ENCODE results near the gene SH2B2.

Gene SH2B2

DNA sequence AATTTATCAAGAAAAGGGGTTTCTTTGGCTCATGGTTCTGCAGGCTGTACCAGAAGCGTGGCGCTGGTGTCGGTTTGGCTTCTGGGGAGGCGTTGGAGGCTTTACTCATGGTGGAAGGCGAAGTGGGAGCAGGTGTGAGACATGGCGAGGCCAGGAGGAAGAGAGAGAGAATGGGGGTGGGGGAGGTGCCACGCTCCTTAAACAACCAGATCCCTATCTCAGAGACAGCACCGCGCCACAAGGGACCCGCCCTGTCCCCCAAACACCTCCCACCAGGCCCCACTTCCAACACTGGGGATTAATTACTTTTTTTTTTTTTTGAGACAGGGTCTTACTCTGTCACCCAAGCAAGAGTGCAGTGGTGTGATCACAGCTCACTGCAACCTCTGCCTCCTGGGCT is 18.0 kb upstream of the SH2B2 start:
- DNase-seq, result no peak

DNA sequence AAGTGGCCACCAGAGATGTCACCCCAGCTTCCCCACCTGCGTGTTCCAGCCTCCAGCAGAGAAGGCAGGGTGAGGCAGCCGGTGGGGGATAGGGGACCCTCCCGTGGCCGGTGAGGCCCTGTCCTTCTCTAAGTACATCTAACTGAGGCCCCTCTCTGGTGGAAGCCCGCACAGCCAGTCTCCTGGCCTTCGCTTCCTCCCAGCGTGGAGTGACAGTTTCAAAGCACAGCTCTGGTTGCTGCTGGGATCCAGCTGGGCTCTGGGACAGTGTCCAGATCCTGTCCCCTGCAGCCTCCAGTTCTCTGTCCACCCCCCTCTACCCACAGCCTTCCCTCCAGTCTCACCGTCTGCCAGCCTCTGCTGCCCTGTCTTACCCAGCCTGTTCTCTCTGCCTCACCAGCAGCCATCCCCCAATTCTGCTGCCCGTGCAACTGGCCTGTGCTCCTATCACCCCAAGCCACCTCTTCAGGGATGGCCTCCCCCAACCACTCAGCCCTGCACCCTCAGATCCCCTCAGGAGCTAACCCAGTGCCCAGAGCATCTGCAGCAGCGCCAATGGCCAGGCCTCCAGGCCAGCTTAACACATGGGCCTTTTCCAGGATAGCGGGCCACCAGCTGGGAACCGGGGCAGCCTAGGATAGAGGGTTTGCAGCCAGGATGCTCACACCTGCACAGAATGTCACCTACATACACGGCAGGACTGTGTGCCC is 16.3 kb upstream of the SH2B2 start:
- no peak for DNase-seq

DNA sequence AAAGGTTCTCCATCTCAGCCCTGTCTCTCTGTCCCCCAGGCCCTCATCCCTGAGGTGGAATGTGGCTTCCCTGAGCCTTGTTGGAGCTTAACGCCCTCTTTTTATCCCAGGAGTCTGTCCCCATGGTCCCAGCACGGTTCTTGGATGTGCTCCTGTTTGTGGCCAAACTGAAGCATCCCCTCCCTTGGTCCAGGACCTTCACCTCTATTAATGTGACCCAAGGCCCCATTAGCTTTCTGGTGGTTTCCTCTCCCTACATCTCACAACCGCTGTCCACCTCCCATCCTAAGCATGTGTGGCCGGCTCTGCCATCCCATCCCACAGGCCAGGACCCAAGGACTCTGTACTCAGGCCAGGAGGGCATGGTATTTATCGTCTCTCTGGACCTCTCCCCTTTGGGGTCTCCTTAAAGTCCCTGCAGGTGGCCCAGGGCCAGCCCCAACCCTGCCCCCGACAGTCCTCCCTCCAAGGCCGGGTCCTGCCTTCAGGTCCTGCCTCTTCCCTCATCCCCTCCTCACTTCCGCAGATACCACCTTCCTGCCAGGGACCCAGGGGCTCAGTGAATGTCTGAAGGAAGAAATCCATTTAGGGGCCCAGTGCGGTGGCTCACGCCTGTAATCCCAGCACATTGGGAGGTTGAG is 15.4 kb upstream of the SH2B2 start:
- no peak for DNase-seq

DNA sequence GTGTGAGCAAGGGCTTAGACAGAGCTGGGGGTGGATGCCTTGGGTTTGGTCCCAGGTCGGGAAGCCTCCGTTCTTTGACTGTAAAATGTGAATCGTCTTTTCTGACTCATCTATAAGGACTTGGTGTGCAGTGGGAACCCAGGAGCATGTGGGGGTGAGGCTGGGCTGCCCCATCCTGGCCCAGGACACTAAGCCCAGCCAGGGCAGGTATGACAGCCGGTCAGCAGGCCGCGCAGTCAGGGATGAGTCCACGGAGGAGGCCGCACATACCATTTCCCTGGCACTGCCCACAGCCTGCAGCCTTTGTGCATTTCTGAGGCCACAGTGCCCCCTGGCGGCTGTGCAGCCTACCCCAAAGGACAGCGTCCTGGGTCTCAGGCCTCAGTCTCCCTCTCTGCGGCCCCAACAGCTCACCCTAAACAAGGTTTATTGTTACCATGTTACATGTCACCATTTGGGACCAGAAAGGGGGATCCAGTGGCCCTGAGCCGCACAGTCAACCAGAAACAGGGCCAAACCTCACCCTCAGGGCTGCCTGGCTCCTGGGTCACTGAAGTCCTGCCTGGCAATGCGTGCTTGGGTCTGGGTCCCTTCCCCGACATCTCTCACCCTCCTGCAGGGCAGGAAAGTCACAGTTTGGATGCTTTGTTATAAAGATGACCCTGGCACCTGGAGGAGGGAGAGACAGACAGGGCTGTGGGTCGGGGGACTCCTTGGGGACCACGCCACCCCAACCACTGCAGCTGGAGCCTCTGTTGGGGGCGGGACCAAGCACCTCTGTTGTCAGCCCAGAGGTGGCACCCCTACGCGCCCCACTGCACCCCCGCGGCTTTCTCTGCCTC is 14.4 kb upstream of the SH2B2 start:
- peak; percentile 19 for DNase-seq

DNA sequence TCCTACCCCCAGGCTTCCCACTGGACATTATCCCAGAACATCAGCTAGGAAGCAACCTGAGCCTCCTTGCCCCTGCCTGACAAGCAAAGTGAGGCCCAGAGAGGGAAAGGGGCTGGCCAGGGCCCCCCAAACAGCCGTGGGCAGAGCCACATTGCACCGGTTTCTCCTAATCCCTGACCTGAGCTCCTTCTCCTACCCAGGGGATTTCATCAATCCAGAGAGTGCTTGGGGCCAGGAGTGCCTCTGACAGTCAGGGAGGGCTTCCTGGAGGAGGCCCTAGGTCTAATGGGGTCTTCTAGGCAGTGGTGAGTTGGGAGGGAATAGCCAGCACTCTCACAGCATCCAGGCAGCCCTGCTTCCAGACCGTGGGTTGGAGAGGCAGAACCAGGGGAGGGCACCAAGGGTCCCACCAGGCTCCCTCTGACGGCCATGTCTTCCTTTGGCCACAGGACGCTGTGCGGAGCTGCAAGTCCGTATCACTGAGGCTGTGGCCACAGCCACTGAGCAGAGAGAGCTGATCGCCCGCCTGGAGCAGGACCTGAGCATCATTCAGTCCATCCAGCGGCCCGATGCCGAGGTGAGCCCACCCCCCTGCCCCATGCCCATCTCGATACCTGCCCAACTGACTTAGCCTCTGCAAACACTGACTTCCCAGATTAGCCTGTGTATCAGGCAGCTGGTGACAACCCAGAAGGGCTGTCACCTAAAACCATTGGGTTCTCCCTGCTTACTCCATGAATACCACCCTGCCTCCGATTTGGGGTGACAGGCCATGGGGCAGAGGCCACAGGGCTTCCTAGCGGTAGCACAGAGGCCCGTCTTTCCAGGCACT is 13.5 kb upstream of the SH2B2 start:
- no peak for DNase-seq

DNA sequence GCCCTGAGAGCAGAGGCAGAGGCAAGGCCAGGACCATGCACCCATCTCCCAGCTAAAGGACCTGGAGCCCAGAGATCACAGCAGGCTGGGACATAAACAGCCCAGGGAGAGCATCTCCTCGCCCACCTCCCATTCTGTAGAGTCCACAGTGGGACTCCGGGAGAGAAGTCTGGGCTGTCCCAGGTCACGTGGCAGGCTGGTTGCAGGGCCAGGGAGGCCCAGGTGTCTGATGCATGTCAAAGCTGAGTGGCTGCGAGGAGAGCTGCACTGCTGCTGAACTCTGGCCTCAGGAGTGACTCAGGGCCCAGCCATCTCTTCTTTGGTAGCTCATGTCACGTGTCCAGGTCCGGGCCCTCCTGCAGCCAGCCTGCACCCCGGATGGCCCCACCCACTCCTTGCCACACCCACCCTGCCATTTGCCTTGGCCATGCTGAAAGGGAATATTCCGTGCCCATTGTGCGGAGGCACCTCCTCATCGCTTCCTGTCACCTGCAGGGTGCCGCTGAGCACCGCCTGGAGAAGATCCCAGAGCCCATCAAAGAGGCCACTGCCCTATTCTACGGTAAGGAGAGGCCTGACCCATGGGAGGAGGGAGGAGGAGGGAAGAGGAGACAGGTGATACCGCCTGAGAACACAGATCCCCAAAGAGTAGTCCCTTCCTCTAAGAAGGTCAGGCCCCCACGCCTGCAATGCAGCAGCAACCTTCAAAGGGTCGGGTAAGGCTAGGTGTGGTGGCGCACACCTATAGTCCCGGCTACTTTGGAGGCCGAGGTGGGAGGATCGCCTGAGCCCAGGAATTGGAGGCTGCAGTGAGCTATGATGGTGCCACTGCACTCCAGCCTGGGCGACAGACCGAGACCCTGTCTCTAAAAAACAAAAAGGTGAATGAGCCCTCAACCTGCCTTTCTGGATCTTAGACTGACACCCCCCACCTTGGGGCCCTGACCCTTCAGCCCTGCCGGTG is 12.6 kb upstream of the SH2B2 start:
- DNase-seq, result no peak

DNA sequence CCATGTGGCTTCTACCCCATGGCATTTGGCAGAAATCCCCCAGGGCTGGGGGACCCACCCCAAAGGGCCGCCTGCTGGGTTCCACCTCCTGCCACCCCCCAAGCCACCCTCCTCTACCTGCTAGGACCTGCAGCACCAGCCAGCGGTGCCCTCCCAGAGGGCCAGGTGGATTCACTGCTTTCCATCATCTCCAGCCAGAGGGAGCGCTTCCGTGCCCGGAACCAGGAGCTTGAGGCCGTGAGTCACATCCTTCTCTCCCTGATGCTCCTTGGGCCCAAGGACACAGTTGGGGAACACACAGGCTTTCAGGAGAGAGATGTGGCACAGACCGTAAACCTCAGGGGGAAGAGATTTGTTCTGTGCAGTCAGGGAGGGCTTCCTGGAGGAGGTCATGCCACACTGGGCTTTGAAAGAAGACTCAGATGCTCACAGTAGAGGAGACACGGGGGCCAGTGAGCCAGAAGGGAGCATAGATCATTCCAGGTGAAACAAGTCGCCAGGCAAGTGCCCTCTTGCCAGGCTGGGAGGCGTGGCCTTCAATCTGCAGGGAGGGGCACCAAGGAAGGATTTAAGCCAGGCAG is 11.5 kb upstream of the SH2B2 start:
- DNase-seq, result no peak

DNA sequence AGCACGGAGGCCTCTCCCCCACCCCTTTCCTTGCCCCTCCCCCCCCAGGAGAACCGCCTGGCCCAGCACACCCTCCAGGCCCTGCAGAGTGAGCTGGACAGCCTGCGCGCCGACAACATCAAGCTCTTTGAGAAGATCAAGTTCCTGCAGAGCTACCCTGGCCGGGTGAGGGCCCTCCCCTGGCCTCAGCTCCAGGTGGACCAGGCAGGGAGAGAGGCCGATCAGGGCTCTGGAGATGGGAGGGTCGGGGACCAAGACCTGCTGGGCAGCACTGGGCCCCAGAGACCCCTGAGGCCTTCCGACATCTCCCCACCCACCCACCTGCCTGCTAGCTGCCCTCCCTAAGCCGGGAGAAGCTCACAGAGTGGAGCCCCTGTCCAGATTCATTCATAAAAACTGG is 8.8 kb upstream of the SH2B2 start:
- no peak for DNase-seq

DNA sequence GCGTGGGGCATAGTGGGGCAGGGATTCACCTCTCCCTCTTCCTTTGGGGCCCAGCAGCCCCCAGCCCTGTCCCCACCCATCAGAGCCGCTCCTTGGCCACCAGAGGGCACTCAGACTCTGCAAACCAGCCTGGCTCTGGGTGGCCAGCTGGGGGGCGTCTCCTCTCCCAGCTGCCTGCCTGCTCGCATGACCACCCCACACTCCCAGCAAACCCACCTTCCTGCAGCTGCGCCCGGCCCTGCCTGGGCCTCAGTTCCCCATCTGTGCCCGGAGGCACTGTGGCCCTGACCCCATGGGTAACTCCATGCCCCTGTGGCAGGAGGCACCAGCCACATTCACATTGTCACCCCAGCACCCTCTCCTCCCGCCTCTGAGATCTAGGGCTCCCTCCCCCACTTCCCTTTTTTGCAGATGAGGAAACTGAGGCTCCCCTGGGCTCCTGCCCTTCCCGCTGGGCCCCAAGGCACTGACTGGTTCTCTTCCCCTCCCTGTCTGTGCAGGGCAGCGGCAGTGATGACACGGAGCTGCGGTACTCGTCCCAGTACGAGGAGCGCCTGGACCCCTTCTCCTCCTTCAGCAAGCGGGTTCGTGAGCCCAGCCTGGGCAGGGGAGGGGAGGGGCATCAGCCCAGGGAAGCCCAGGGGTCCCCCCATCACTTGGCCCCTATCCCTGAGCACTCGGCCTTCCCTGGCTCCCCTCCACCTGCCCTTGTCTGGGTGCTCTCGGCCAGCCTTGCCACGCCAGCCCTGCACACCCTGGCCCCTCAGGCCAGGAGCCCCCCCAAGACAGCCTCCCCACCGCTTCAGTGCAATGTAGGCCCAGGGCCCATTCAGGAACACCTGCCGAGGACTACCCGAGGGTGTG is 6.9 kb upstream of the SH2B2 start:
- peak; percentile 44 for DNase-seq

DNA sequence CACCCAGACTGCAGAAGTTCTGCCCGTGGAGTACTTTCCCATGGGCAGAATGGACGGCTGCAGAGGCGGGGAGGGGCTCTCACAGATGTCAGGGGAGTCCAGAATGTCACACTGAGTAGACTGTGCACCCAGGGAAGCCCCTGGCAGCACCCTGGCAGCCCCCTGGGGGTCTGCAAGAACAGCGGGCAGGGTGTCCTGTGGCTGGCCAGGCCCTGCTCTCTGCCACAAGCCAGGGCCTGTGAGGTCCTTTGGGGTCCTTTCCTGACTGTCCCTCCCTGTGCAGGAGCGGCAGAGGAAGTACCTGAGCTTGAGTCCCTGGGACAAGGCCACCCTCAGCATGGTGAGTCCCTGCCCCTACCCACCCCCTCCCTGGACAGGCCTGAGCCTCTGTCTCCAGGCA is 6.1 kb upstream of the SH2B2 start:
- no peak for DNase-seq

DNA sequence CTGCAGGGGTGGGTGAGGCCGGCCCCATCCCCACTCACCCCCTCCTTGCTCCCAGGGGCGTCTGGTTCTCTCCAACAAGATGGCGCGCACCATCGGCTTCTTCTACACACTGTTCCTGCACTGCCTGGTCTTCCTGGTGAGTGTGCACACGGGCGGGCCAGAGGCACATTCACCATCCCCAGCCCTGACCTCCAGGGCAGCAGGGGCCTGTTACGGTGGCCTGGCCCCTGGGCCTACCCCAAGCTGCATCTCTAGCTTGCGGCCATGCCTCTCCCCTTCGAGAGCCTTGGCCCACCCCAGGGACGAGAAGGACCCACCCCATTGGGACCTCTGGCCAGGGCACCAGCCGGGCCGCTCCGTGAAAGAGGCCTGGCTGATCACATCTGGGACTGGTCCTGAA is 4.9 kb upstream of the SH2B2 start:
- DNase-seq, result no peak

DNA sequence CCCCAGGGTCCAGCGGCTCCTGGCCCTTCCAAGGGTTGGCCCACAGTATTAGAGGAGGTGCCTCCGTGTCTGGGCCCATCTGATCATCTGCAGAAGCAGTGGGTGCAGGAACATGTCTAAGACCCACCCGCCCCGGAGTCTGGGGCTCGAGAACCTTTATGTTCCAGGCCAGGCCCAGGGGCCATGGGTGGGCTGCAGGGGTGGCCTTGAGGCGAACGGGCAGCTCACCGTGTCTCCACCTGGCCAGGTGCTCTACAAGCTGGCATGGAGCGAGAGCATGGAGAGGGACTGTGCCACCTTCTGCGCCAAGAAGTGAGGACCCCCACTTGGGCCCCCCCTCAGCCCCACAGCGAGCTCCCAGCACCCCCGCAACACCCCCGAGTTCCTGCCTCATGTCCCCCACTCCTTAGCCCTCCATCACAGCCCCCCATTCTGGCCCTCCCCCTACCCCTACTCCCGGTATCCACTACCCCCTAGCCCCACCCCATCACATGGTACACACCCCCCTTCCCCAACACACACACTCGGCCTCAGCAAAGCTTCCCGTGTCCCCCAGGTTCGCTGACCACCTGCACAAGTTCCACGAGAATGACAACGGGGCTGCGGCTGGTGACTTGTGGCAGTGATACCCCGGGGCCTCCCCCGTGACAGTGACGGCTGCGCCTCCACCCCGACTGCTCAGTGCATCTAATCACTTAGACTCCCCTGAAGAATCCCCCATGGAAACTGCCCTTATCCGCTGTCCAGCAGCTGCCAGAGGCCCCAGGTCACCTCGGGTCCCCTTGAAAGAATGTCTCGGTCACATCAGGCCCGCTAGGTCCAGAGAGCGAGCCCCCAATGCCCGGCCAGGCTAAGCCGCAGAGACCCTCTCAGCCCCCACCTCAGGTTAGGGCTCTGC is 4.0 kb upstream of the SH2B2 start:
- no peak for DNase-seq

DNA sequence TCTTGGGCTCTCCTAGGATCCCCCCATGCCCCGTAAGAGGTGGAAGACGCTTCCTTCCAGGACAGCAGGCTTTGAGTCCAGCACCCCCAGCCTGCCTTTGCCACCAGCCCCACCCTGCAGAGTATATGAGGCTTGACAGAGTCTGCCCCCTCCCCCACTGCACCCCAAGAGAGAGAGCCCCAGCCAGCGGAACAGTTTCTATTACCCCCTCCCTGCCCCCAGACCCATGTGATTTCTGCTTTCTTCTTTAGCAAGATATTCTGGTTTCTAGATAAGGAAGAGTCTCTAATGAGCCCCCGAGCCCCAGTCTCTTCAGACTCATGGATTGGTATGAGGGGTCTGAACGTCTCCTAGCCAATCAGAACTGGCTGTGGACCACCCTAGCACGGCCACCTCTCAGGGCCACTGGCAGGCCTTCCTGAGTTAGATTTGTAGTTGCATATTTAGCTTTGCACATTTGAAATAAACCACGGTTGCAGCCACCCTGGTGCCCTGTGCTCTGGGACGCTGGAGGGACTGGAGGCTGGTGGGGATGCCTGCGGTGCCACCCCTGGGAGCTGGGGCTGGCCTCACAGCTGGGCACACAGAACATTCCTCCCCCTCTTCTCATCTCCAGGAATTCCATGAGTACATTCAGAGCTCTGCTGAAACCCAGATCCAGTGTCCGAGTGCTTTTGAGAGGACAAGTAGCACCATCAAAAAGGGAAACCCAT is 3.0 kb upstream of the SH2B2 start:
- no peak for DNase-seq

DNA sequence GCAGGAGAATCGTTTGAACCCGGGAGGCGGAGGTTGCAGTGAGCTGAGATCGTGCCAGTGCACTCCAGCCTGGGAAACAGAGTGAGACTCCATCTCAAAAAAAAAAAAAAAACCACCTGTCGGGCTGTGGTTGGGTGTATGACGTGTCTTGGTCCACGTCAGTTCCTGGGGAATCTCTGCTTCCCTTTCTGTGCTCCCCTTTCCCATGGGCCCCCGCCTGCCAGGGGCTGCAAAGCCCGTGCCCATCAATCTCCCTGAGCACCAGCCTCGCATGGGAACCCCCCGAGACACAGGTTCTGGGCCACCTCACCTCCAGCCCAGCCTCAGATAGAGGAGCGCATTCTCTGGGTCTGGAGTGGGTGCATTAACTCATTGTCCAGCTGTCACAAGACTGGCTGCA is 2.3 kb upstream of the SH2B2 start:
- no peak for DNase-seq

DNA sequence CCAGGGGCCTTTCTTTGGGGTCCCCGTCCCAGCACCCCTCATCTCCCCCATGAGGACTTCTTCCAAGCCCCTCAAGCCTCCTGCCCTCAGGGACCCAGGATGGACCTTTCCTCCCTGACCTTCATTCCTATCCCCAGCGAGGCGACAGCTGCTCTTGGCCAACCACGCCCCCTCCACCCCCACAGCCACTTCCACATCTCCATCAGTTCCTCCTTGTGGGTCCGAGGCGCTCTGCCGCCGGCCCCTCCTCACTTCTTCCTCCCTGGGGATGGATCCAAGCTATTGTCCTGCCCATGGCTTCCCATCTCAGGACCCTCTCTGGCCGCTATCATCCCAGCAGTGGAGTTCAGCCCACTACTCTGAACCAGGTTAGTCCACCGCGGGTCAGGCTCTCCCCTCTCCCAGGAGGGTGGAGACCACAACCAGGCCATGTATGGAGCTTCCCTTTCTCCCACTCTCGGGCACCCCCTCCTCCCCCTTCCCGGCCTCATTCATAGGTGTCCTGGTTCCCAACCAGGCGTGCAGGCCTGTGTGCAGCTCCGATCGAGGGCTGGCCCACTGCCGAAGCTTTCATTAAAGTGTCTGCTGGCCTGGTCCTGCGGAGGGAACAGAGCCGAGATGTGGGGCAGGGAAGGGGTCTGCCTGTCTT is 1.7 kb upstream of the SH2B2 start:
- DNase-seq, result no peak

DNA sequence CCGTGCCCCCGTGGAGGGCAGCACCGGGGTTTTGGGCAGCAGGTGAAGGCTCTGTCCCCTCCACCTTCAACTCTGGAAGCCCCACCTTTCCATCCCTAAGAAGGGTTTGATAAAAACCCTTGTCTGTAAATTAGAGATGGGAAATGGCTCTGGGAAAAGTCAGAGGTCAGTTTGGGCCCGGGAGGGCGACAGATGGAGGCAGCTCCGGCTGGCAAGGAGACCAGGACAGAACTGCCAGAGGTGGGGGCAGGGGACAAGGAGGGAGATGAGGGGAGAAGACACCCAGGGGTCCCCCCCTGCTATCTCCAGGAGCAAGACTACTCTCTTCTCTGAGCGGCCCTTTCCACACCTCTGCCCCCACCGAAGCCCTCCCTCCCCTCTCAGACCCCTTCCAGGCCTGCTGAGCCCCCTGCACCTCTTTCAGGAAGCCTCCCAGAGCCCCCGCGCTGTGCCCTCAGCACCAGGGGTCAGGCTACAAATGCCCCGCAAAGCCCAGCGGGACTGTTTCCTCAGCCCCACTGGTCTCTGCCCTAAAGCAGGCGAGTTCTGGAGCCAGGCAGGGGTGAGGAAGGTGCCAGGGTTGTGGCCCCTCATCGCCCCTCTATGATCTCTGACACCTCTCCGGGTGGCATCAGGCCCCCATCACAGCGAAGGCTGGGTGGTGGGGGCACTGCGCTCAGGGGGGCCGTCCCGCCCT is 980 bp upstream of the SH2B2 start:
- DNase-seq, result no peak
